GM12874 (cell line): Measurements from ENCODE around the gene ATP11B.

Experiments used
- TF ChIP-seq, protein P1 (sequence below): IDR thresholded peaks from 2 replicates; pipeline ENCODE4 v1.5.1; 2011; ENCODE audit warnings: low read depth, mild to moderate bottlenecking, control low read depth, low read length, moderate library complexity; ENCODE audit not compliant: insufficient read depth

The ATP11B gene

GRCh38 chr3:182891364-182891763 is 98.1 kb downstream of the ATP11B start:
- TF ChIP-seq, protein P1, sequence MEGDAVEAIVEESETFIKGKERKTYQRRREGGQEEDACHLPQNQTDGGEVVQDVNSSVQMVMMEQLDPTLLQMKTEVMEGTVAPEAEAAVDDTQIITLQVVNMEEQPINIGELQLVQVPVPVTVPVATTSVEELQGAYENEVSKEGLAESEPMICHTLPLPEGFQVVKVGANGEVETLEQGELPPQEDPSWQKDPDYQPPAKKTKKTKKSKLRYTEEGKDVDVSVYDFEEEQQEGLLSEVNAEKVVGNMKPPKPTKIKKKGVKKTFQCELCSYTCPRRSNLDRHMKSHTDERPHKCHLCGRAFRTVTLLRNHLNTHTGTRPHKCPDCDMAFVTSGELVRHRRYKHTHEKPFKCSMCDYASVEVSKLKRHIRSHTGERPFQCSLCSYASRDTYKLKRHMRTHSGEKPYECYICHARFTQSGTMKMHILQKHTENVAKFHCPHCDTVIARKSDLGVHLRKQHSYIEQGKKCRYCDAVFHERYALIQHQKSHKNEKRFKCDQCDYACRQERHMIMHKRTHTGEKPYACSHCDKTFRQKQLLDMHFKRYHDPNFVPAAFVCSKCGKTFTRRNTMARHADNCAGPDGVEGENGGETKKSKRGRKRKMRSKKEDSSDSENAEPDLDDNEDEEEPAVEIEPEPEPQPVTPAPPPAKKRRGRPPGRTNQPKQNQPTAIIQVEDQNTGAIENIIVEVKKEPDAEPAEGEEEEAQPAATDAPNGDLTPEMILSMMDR: no peak

DNA sequence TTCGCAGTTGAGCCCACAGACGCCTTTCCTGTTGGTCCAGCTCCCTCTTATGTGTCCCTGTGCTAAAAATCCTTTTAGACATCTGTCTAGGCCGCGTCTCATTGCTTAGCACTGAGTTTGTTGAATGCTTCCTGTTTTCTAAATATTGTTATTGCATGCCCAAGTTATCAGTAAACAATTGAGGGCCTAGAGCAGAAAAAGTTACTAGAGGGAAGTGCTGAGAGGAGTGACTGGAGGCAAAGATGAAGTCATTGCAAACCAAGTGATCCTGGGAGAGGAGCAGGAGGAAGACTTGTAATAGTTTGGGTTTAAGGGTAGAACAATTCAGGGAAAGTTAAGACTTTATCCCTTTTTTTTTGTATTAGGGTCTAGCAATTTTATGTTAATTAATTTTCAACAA is 98.9 kb downstream of the ATP11B start:
- TF ChIP-seq, protein P1: no peak

GRCh38 chr3:182895513-182896112 is 102.3 kb downstream of the ATP11B start:
- TF ChIP-seq, protein P1: no peak

DNA sequence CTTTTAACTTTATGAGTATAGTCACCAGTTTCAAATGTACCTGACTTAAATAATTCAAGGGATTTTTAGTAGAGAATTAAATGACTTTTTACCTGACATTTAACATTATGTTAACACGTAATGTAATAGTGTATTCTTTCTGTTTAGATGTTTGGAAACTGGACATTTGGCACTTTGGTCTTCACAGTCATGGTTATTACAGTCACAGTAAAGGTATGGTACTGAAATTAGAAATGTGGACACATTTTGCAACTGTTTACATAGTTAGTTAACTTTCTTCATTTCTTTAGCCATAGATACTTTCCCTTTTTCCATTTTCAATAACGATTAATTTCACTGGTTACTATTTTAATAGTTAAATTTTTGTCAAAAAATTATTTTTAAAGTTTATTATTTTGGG is 103.2 kb downstream of the ATP11B start:
- TF ChIP-seq, protein P1: no peak

- TF ChIP-seq, protein P1: no peak
Observed at GRCh38 chr3:182902236-182902635, 108.9 kb downstream of the ATP11B start.

DNA sequence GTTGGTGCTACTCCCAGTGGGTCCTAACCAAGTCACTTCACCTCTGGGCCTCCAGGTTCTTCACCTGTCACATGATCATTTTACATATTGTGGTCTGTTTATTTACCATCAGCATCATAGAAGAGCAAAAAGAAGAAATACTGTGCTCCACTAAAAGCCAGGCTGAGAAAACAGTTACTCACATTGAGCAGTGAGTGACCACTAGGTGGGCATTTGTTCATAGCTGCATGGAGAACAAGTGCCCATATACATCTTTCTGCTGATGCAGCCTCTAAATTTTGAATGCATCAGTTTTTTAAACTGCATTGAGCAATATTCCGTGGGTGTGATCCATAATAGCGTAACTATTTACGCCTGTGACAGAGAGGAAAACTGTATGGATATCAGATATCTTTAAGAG is 110.9 kb downstream of the ATP11B start:
- TF ChIP-seq, protein P1: no peak

DNA sequence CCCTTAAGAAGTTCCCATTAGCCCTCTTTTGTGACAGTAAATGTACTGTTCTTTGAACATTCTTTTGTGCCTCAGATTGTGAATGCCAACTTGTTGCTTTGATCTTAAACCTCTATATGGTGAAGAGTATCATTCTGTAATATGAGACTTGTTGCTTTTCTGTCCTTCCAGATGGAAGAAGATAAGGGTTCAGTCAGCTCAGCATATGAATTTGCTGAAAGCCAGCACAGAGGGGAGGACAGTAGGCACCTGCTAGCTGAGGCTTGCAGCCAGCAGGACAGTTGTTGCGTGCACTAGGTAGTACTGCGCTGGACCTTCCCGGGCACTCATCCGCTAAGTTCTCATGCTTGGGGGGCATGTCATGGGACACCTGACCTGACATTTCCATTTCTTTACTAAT is 112.3 kb downstream of the ATP11B start:
- TF ChIP-seq, protein P1: no peak
